Spleen (tissue), 7 donors: Measurements from ENCODE around the gene ZDHHC14.

Experiments used
- CTCF ChIP-seq, 11 experiments: fragments of 200-600 bp in 7 of 11; fragments of 450-650 bp in 4 of 11; sonication (generic) in 4 of 11; IDR thresholded peaks in 8 of 11; conservative IDR thresholded peaks in 3 of 11; 1 replicate in 7 of 11; 2 replicates in 4 of 11; pipeline versions ENCODE4 v1.4.0 to v1.8.0; 2016 to 2021; ENCODE audit warnings: antibody characterized with exemption in 11 of 11, inconsistent platforms in 4 of 11, mild to moderate bottlenecking in 1 of 11
- POLR2A ChIP-seq, 3 donors: fragments of 450-650 bp; IDR thresholded peaks; one replicate each; pipeline ENCODE4 v1.5.1; 2017; ENCODE audit warnings: antibody characterized with exemption in 3 of 3, mild to moderate bottlenecking in 1 of 3
- POLR2AphosphoS5 ChIP-seq, 3 donors: sonication (generic); formaldehyde crosslinking; IDR thresholded peaks; one replicate each; pipeline ENCODE4 v1.5.1; 2017; ENCODE audit warnings: antibody characterized with exemption in 3 of 3
- donor health status: DM: no; HTN: no; CAD: no; lungs with moderate emphysema.
- donor health status: DM: no; HTN: no; CAD: no.
- donor health status: DM: no; HTN: no; CAD: no.

GRCh38 chr6:157452096-157452495 is 71.1 kb downstream of the ZDHHC14 start:
- TF ChIP-seq POLR2A (IDR thresholded peaks at IDR 0.05) (no peak), CTCF (IDR thresholded peaks at IDR 0.05 in 8 of 11, conservative IDR thresholded peaks at IDR 0.05 in 3 of 11) (no peak), POLR2AphosphoS5 (IDR thresholded peaks at IDR 0.05) (no peak)
